ENCODE measurements around the gene SCYGR4. TPM values are rescaled to one million over a fixed set of nuclear protein-coding genes. Genes with fewer than 3 reads are reported as not detected.

The SCYGR4 gene
- polyA plus RNA-seq, 3 donors = not detected

DNA sequence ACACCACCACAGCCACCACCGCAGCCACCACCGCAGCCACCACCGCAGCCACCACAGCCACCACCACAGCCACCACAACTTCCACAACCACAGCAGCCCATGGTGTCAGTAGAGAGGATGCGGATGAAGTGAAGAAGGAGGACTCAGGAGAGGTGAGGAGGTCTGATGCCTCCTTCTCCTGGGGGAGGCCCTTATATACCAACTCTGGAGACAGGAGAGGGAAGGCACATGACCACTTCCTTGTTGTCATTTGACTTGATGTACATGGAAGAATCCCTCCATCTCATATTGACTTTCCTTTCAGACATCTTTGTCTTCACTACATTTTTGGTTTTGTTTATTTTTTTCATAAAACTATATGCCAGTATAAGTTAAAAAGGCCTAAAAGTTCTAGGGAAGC lies 2.6 kb upstream of the SCYGR4 start, which contains the start of gene SCYGR3:
TSS of gene SCYGR3 (minus strand) at position 101 of the 400 bp plus-strand sequence. CDS start at position 101, 0 bp downstream.
- Histone ChIP-seq H4K20me1 (ENCODE audit: insufficient read depth, low read length) (no peaks in the 10 kb centered on the region), H3K79me2 (ENCODE audit: insufficient read depth, low read length) (no peaks in the 10 kb centered on the region), H3K36me3 (replicated peaks in 1 of 2; ENCODE audit: control insufficient read depth in 1 of 2, insufficient read depth in 2 of 2, low read length in 2 of 2) (no peaks in the 10 kb centered on the region), H3K9me3 (replicated peaks in 1 of 2; ENCODE audit: control insufficient read depth in 1 of 2, insufficient read depth in 1 of 2, low read length in 2 of 2) (no peaks in the 10 kb centered on the region), H3K4me1 (ENCODE audit: control insufficient read depth in 1 of 2, insufficient read depth in 2 of 2, low read length in 2 of 2) (no peaks in the 10 kb centered on the region), H3K27me3 (ENCODE audit: control insufficient read depth in 2 of 2, insufficient read depth in 2 of 2, low read length in 2 of 2) (peaks cover 19 to 20% of the 10 kb centered on the region in 2 donors), H3K9ac (ENCODE audit: insufficient read depth, low read length, poor library complexity, severe bottlenecking) (no peak within 1 kb of the TSS), H3K4me3 (replicated peaks in 1 of 3; ENCODE audit: low read depth in 2 of 3, low read length in 3 of 3) (no peak within 1 kb of the TSS), H3K27ac (ENCODE audit: low read depth in 1 of 2, low read length in 2 of 2) (no peak within 1 kb of the TSS), H2AFZ (ENCODE audit: insufficient read depth, low read depth, low read length, poor library complexity, severe bottlenecking) (no peak within 1 kb of the TSS), H3K4me2 (replicated peaks; ENCODE audit: extremely low read depth, low read length, poor library complexity, severe bottlenecking) (no peak within 1 kb of the TSS)
- TF ChIP-seq, protein P1, sequence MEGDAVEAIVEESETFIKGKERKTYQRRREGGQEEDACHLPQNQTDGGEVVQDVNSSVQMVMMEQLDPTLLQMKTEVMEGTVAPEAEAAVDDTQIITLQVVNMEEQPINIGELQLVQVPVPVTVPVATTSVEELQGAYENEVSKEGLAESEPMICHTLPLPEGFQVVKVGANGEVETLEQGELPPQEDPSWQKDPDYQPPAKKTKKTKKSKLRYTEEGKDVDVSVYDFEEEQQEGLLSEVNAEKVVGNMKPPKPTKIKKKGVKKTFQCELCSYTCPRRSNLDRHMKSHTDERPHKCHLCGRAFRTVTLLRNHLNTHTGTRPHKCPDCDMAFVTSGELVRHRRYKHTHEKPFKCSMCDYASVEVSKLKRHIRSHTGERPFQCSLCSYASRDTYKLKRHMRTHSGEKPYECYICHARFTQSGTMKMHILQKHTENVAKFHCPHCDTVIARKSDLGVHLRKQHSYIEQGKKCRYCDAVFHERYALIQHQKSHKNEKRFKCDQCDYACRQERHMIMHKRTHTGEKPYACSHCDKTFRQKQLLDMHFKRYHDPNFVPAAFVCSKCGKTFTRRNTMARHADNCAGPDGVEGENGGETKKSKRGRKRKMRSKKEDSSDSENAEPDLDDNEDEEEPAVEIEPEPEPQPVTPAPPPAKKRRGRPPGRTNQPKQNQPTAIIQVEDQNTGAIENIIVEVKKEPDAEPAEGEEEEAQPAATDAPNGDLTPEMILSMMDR (IDR thresholded peaks at IDR 0.05) = no peak
- Mint-ChIP-seq H3K4me3 (no peak within 1 kb of the TSS), H3K4me1 (peaks cover 4% of the 10 kb centered on the region), H3K27me3 (ENCODE audit: low read depth in 3 of 3) (peaks cover 20 to 38% (median 21%) of the 10 kb centered on the region in 3 donors), H3K27ac (no peak within 1 kb of the TSS), H3K9me3 (peaks cover 0 to 1% (median 0%) of the 10 kb centered on the region in 7 donors), H3K36me3 (no peaks in the 10 kb centered on the region)
- DNase-seq = no peak
- intact Hi-C loops (cut with micrococcal nuclease) = no loop called here
- no CpG with 5 or more reads among the region's 4 CpGs for WGBS (ENCODE audit: insufficient coverage)

DNA sequence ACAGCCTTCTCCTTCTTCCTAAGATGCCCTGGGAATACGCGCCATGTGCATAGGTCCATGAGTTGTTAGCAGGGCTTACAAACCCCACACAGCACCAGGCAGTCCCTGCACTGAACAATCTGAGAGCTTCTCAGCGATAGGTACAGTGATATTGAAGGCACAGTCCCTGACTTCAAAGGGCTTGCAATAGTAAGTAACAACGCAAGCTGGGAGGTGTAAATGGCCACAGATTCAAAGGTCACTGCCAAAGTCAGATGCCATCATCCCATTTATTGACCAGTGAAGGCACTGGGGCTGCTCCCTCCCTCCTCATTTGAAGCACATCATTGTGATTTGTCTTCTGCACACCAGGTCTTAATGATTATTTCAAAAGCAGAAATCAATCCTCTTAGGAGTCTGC lies 2.1 kb upstream of the SCYGR4 start:
- Mint-ChIP-seq H3K36me3 (no peaks in the 10 kb centered on the region), H3K9me3 (peaks cover 0 to 1% (median 0%) of the 10 kb centered on the region in 7 donors), H3K4me1 (peaks cover 2% of the 10 kb centered on the region), H3K27me3 (ENCODE audit: low read depth in 3 of 3) (peaks cover 17 to 35% (median 19%) of the 10 kb centered on the region in 3 donors), H3K4me3 (no peak overlapping the region), H3K27ac (no peak overlapping the region)
- no peak for DNase-seq
- Histone ChIP-seq H3K9me3 (replicated peaks in 1 of 2; ENCODE audit: control insufficient read depth in 1 of 2, insufficient read depth in 1 of 2, low read length in 2 of 2) (no peaks in the 10 kb centered on the region), H3K4me2 (replicated peaks; ENCODE audit: extremely low read depth, low read length, poor library complexity, severe bottlenecking) (no peak overlapping the region), H2AFZ (ENCODE audit: insufficient read depth, low read depth, low read length, poor library complexity, severe bottlenecking) (no peak overlapping the region), H3K4me1 (ENCODE audit: control insufficient read depth in 1 of 2, insufficient read depth in 2 of 2, low read length in 2 of 2) (no peaks in the 10 kb centered on the region), H3K36me3 (replicated peaks in 1 of 2; ENCODE audit: control insufficient read depth in 1 of 2, insufficient read depth in 2 of 2, low read length in 2 of 2) (no peaks in the 10 kb centered on the region), H3K9ac (ENCODE audit: insufficient read depth, low read length, poor library complexity, severe bottlenecking) (no peak overlapping the region), H4K20me1 (ENCODE audit: insufficient read depth, low read length) (no peaks in the 10 kb centered on the region), H3K79me2 (ENCODE audit: insufficient read depth, low read length) (no peaks in the 10 kb centered on the region), H3K27me3 (ENCODE audit: control insufficient read depth in 2 of 2, insufficient read depth in 2 of 2, low read length in 2 of 2) (peaks cover 16 to 17% of the 10 kb centered on the region in 2 donors), H3K4me3 (replicated peaks in 1 of 3; ENCODE audit: low read depth in 2 of 3, low read length in 3 of 3) (no peak overlapping the region), H3K27ac (ENCODE audit: low read depth in 1 of 2, low read length in 2 of 2) (no peak overlapping the region)
- 86% methylated on average over 4 of the region's 4 CpGs for WGBS (ENCODE audit: insufficient coverage)
- intact Hi-C loops (cut with micrococcal nuclease) = no loop called here
- TF ChIP-seq, protein P1 (IDR thresholded peaks at IDR 0.05) = no peak
